Erythroblast (primary cell): ENCODE data around the gene RPRD1B.

Experiments used
- GATA1 ChIP-seq: IDR thresholded peaks from 2 replicates; pipeline ENCODE4 v1.6.1; 2011; ENCODE audit warnings: low read depth, mild to moderate bottlenecking, control low read depth, low read length, moderate library complexity
- POLR2A ChIP-seq: IDR thresholded peaks from 2 replicates; pipeline ENCODE4 v1.6.1; 2011; ENCODE audit warnings: mild to moderate bottlenecking, low read length

GRCh38 chr20:38008233-38008944, 25.2 kb upstream of the RPRD1B start:
- TF ChIP-seq POLR2A = no peak
- TF ChIP-seq GATA1 = no peak
